HG03521 (cell line): Measurements from ENCODE around the gene THSD7B.
"Not testable (repeated sequence)": the region's sequence is repeated elsewhere in the genome, so short reads cannot be mapped to it uniquely, and the experiment has no call there.

ENCODE experiments used
- ATAC-seq: cut with Tn5 transposase; IDR thresholded peaks from one replicate; pipeline ENCODE4 v1.9.1; 2021; ENCODE audit warnings: mild to moderate bottlenecking, moderate library complexity; ENCODE audit not compliant: unreplicated experiment

THSD7B gene

GRCh38 chr2:136932700-136933099 lies 167.4 kb downstream of the THSD7B start:
- no peak for ATAC-seq

GRCh38 chr2:136935119-136935518 lies 169.8 kb downstream of the THSD7B start:
- ATAC-seq, result no peak

- no peak for ATAC-seq
Observed at GRCh38 chr2:136956050-136956449, 190.7 kb downstream of the THSD7B start.

- ATAC-seq, result no peak
Observed at GRCh38 chr2:136957044-136957443, 191.7 kb downstream of the THSD7B start.

- no peak for ATAC-seq
Observed at GRCh38 chr2:136962105-136962725, 196.9 kb downstream of the THSD7B start.

GRCh38 chr2:136966485-136966884 lies 201.1 kb downstream of the THSD7B start:
- ATAC-seq, result no peak

GRCh38 chr2:136980303-136980702 lies 215.0 kb downstream of the THSD7B start:
- ATAC-seq, result no peak

- ATAC-seq, result not testable (repeated sequence)
Observed at GRCh38 chr2:136981689-136982088, 216.3 kb downstream of the THSD7B start.

- no peak for ATAC-seq
Observed at GRCh38 chr2:136985044-136985443, 219.7 kb downstream of the THSD7B start.

GRCh38 chr2:136986605-136987221 lies 221.4 kb downstream of the THSD7B start:
- ATAC-seq, result no peak

GRCh38 chr2:136990316-136990715 lies 225.0 kb downstream of the THSD7B start:
- no peak for ATAC-seq

GRCh38 chr2:136994793-136995192 lies 229.4 kb downstream of the THSD7B start:
- ATAC-seq, result no peak

- ATAC-seq, result no peak
Observed at GRCh38 chr2:136997557-136997956, 232.2 kb downstream of the THSD7B start.

GRCh38 chr2:137000811-137001210 lies 235.5 kb downstream of the THSD7B start:
- ATAC-seq, result no peak

GRCh38 chr2:137002896-137003295 lies 237.6 kb downstream of the THSD7B start:
- ATAC-seq, result no peak

- ATAC-seq, result no peak
Observed at GRCh38 chr2:137005210-137005609, 239.9 kb downstream of the THSD7B start.

- no peak for ATAC-seq
Observed at GRCh38 chr2:137007938-137008337, 242.6 kb downstream of the THSD7B start.

GRCh38 chr2:137009953-137010352 lies 244.6 kb downstream of the THSD7B start:
- ATAC-seq, result no peak

GRCh38 chr2:137020452-137021196 lies 255.3 kb downstream of the THSD7B start:
- no peak for ATAC-seq

- ATAC-seq, result no peak
Observed at GRCh38 chr2:137021763-137022162, 256.4 kb downstream of the THSD7B start.

- ATAC-seq, result no peak
Observed at GRCh38 chr2:137023205-137023604, 257.9 kb downstream of the THSD7B start.

- ATAC-seq, result no peak
Observed at GRCh38 chr2:137031731-137032130, 266.4 kb downstream of the THSD7B start.
